Cardiac muscle cell (in vitro differentiated cells and primary cell): ENCODE data around the gene LTO1. TPM values are rescaled to one million over a fixed set of nuclear protein-coding genes. Genes with fewer than 3 reads are reported as not detected.
A peak's percentile ranks its signal among the peaks of the same experiment; 100 is the strongest.
"Not testable (repeated sequence)": the region's sequence is repeated elsewhere in the genome, so short reads cannot be mapped to it uniquely, and the experiment has no call there.

Experiments used
- DNase-seq, 2 donors: peaks; one replicate each; pipeline versions ENCODE4 v3.0.0 to v3.0.0-alpha.2; 2010 to 2017; ENCODE audit warnings: low read depth in 1 of 2, low spot score in 1 of 2
- H3K27ac ChIP-seq: fragments of 200-600 bp; sonication (generic); 2 replicates; pipeline ENCODE4 v1.5.1; 2016
- H3K27me3 ChIP-seq: fragments of 200-600 bp; sonication (generic); 2 replicates; pipeline ENCODE4 v1.6.0; 2016; ENCODE audit warnings: control low read depth
- H3K36me3 ChIP-seq: fragments of 200-600 bp; sonication (generic); 2 replicates; pipeline ENCODE4 v1.5.1; 2016; ENCODE audit warnings: control low read depth
- H3K4me1 ChIP-seq: fragments of 200-600 bp; sonication (generic); 2 replicates; pipeline ENCODE4 v1.8.1; 2017; ENCODE audit warnings: low read depth, mild to moderate bottlenecking, mixed run types
- H3K4me3 ChIP-seq: fragments of 200-600 bp; sonication (generic); 2 replicates; pipeline ENCODE4 v1.5.1; 2016; ENCODE audit warnings: mild to moderate bottlenecking
- H3K9me3 ChIP-seq: fragments of 200-600 bp; sonication (generic); 2 replicates; pipeline ENCODE4 v1.5.1; 2017; ENCODE audit warnings: low read depth, mild to moderate bottlenecking, control low read depth
- CTCF ChIP-seq: IDR thresholded peaks from 2 replicates; pipeline ENCODE4 v1.5.1; 2012; ENCODE audit warnings: low read depth, mild to moderate bottlenecking, low read length
- polyA plus RNA-seq: library from polyadenylated mRNA; unstranded; fragments of >200 nt; fragmentation: Nextera tagmentation; extraction: Ambion mirVana; gene quantifications from 2 replicates; pipeline ENCODE4 v1.2.1, GENCODE V29; 2016
- total RNA-seq: library from RNA; depleted of rRNA; stranded (reverse); fragments of >200 nt; gene quantifications from 2 replicates; pipeline ENCODE4 v1.2.3, GENCODE V29; 2016

Gene LTO1
- total and polyA plus RNA-seq, 2 experiments from 2014 or later: 23.0 to 26.2 TPM

DNA sequence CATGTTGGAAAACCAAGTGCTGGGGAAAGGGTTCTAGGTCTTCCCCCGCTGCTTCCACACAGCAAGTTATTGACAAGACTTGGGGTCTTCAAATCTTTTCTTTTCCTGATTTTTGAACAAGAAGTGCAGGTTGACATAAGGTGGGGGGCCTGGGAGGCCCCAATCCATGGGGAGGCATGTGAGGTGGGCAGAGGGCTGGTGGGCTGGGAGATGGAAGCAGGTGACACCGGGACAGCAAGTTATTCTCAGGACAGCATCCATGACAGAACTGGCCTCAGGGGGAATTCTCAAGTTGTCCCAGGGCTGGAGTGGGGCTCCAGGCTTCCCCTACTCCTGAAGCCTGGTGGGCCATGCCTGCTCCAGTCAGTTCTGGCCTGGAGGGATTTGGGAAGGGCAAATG is 23.2 kb upstream of the LTO1 start:
- TF ChIP-seq CTCF: no peak

GRCh38 chr11:69697861-69698260 is 22.7 kb upstream of the LTO1 start:
- DNase-seq: no peak
- Histone ChIP-seq H3K27ac (no peak overlapping the region), H3K36me3 (no peaks in the 10 kb centered on the region), H3K4me1 (peaks cover 13% of the 10 kb centered on the region), H3K9me3 (no peaks in the 10 kb centered on the region), H3K4me3 (no peak overlapping the region), H3K27me3 (peaks cover 19% of the 10 kb centered on the region)
- no peak for TF ChIP-seq CTCF

More for the DNA sequence above, 23.2 kb upstream of the LTO1 start:
- H3K27me3 ChIP-seq: peaks cover 24% of the 10 kb centered on the region
- no peaks in the 10 kb centered on the region for H3K9me3 ChIP-seq
- no peaks in the 10 kb centered on the region for H3K36me3 ChIP-seq
- peaks cover 13% of the 10 kb centered on the region for H3K4me1 ChIP-seq
- no peak overlapping the region for H3K4me3 ChIP-seq
- DNase-seq: no peak
- no peak overlapping the region for H3K27ac ChIP-seq

DNA sequence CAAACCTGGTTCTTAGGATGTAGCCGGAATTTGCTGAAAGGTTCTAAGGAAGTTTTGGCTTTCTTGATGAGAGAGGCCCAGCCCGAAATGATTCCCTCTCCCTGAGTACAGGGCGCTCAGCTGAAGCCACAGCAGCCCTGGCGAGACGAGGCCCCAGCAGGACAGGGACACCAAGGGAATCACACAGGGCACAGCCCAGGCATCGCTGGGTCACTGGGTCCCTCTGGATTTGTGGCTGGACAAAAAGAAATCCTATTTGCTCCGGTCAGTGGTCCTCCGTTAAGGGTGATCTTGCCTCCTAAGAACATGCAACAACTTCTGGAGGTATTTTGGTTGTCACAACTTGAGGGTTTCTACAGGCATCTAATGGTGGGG is 22.3 kb upstream of the LTO1 start:
- no peak for DNase-seq
- Histone ChIP-seq H3K4me3 (no peak overlapping the region), H3K27ac (no peak overlapping the region), H3K9me3 (no peaks in the 10 kb centered on the region), H3K27me3 (peaks cover 15% of the 10 kb centered on the region), H3K4me1 (peaks cover 13% of the 10 kb centered on the region), H3K36me3 (no peaks in the 10 kb centered on the region)
- no peak for TF ChIP-seq CTCF

DNA sequence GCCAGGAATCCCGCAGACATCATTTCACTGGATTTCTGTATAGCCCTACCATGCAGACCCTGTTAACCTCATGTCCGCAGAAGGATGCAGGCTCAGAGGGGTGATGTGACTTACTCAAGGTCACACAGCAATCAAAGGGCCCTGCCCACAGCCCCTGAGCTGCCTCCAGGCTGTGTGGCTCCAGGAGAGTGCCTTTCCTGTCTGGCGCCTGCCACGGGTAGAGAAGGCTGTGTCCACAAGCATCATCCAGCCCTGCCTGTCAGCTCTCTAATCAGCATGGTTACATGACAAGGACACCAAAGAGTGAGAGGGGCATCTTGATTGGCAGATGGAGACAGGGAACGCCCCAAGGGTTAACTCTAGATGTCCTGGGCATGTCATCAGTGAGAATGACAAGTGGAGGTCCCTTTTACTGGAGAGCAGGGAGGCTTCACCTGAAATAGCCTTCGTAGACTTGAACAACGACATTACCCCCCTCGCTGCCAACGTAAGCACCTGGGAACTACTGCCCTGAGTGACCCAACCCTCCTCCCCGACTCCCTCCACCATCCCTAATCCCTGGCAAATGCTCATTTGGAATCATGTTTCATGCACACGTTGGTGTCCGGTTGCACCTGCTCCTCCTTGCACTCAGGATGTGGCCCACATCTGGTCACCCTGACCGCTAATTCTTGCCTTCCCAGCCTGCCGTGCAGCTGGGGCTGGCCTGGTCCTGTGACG is 21.8 kb upstream of the LTO1 start:
- H3K36me3 ChIP-seq: no peaks in the 10 kb centered on the region
- no peaks in the 10 kb centered on the region for H3K9me3 ChIP-seq
- no peak overlapping the region for H3K4me3 ChIP-seq
- H3K4me1 ChIP-seq: peaks cover 13% of the 10 kb centered on the region
- H3K27me3 ChIP-seq: peaks cover 9% of the 10 kb centered on the region
- peak in 1 of 2 donors; percentile 46 for DNase-seq
- no peak for TF ChIP-seq CTCF
- no peak overlapping the region for H3K27ac ChIP-seq

GRCh38 chr11:69695995-69696394 is 20.8 kb upstream of the LTO1 start:
- DNase-seq, H3K4me3 ChIP-seq, H3K27ac ChIP-seq, H3K36me3 ChIP-seq, H3K27me3 ChIP-seq, H3K9me3 ChIP-seq: not testable (repeated sequence)
- peaks cover 13% of the 10 kb centered on the region for H3K4me1 ChIP-seq

GRCh38 chr11:69695581-69695980 is 20.4 kb upstream of the LTO1 start:
- Histone ChIP-seq H3K4me3 (no peak overlapping the region), H3K36me3 (no peaks in the 10 kb centered on the region), H3K27me3 (no peaks in the 10 kb centered on the region), H3K9me3 (no peaks in the 10 kb centered on the region), H3K27ac (no peak overlapping the region), H3K4me1 (peaks cover 9% of the 10 kb centered on the region)
- no peak for DNase-seq
- no peak for TF ChIP-seq CTCF
